ENCODE data around the gene SMAP1. TPM values are rescaled to one million over a fixed set of nuclear protein-coding genes. Genes with fewer than 3 reads are reported as not detected.

Gene SMAP1
- total and polyA plus RNA-seq, 2 experiments from 2014 or later: 18.4 to 20.1 TPM

GRCh38 chr6:70675822-70676221, 8.1 kb downstream of the SMAP1 start:
- H3K9ac ChIP-seq: no peak overlapping the region
- TF ChIP-seq EZH2phosphoT487 (IDR thresholded peaks at IDR 0.05; ENCODE audit: insufficient read depth, low read depth): no peak
- TF ChIP-seq EZH2 (IDR thresholded peaks at IDR 0.05; ENCODE audit: insufficient read depth, poor library complexity, severe bottlenecking): no peak
- no peak overlapping the region for H3K4me2 ChIP-seq (ENCODE audit: unreplicated experiment)
- H2AFZ ChIP-seq: no peak overlapping the region
- peaks cover 98% of the 10 kb centered on the region for H3K79me2 ChIP-seq (ENCODE audit: insufficient read depth)
- H3K9me3 ChIP-seq (ENCODE audit: low read depth): no peaks in the 10 kb centered on the region
- WGBS, 2 experiments (ENCODE audit: low coverage in 1 of 2, low lambda C conversion rate in 2 of 2, missing lambda C conversion rate in 2 of 2): 90 to 92% methylated on average over 3 of the region's 3 CpGs
- H3K36me3 ChIP-seq (ENCODE audit: low read depth): no peaks in the 10 kb centered on the region
- in situ Hi-C loops (cut with MboI): no loop called here
- no peaks in the 10 kb centered on the region for H3K9me2 ChIP-seq (ENCODE audit: insufficient read depth)
- no peaks in the 10 kb centered on the region for H3K27me3 ChIP-seq (replicated peaks; ENCODE audit: insufficient read depth)
- H3K27ac ChIP-seq: no peak overlapping the region
- H4K20me1 ChIP-seq (ENCODE audit: insufficient read depth): peaks cover 4% of the 10 kb centered on the region
- peaks cover 8% of the 10 kb centered on the region; the same call in 1 of the 2 replicates for H3K4me1 ChIP-seq (ENCODE audit: insufficient read depth)
- no peak overlapping the region for H3K4me3 ChIP-seq
- H3F3A ChIP-seq (ENCODE audit: insufficient read depth): no peaks in the 10 kb centered on the region
- DNase-seq: no peak

- Histone ChIP-seq H3K27me3 (replicated peaks; ENCODE audit: insufficient read depth) (no peaks in the 10 kb centered on the region), H3K27ac (no peak overlapping the region), H3K9ac (no peak overlapping the region), H3K4me3 (no peak overlapping the region), H3K79me2 (ENCODE audit: insufficient read depth) (peaks cover 98% of the 10 kb centered on the region), H3K36me3 (ENCODE audit: low read depth) (no peaks in the 10 kb centered on the region), H3K4me1 (ENCODE audit: insufficient read depth) (peaks cover 8% of the 10 kb centered on the region; the same call in 1 of the 2 replicates), H3K4me2 (ENCODE audit: unreplicated experiment) (no peak overlapping the region), H3K9me3 (ENCODE audit: low read depth) (no peaks in the 10 kb centered on the region), H2AFZ (no peak overlapping the region), H4K20me1 (ENCODE audit: insufficient read depth) (peaks cover 10% of the 10 kb centered on the region), H3F3A (ENCODE audit: insufficient read depth) (no peaks in the 10 kb centered on the region), H3K9me2 (ENCODE audit: insufficient read depth) (no peaks in the 10 kb centered on the region)
- in situ Hi-C loops (cut with MboI): no loop called here
- 93 to 100% methylated on average over 3 of the region's 3 CpGs for WGBS, 2 experiments (ENCODE audit: low coverage in 1 of 2, low lambda C conversion rate in 2 of 2, missing lambda C conversion rate in 2 of 2)
- TF ChIP-seq EZH2 (IDR thresholded peaks at IDR 0.05; ENCODE audit: insufficient read depth, poor library complexity, severe bottlenecking) (no peak), EZH2phosphoT487 (IDR thresholded peaks at IDR 0.05; ENCODE audit: insufficient read depth, low read depth) (no peak)
- no peak for DNase-seq
Observed at GRCh38 chr6:70676821-70677220, 9.1 kb downstream of the SMAP1 start.

DNA sequence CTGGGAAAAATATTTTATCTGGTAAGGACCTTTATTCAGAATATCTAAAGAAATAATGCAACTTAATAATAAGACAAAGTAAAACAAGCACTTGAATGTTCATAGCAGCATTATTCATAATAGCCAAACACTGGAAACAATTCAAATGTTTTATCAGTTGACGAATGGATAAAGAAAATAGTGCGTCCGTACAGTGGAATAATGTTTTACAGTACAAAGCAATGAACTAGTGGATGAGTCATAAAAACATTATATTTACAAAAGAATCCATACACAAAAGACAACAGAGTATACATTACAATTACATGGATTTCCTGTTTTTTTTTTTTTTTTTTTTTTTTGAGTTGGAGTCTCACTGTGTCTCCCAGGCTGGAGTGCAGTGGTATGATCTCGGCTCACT, 12.7 kb downstream of the SMAP1 start:
- no peak for DNase-seq
- peaks cover 94% of the 10 kb centered on the region for H3K79me2 ChIP-seq (ENCODE audit: insufficient read depth)
- H3K9ac ChIP-seq: no peak overlapping the region
- H3K9me3 ChIP-seq (ENCODE audit: low read depth): no peaks in the 10 kb centered on the region
- no peaks in the 10 kb centered on the region; the same call in 1 of the 2 replicates for H3F3A ChIP-seq (ENCODE audit: insufficient read depth)
- H4K20me1 ChIP-seq (ENCODE audit: insufficient read depth): peaks cover 6% of the 10 kb centered on the region; the same call in 1 of the 2 replicates
- no peaks in the 10 kb centered on the region for H3K36me3 ChIP-seq (ENCODE audit: low read depth)
- H3K4me1 ChIP-seq (ENCODE audit: insufficient read depth): no peaks in the 10 kb centered on the region
- no peaks in the 10 kb centered on the region for H3K9me2 ChIP-seq (ENCODE audit: insufficient read depth)
- H3K4me2 ChIP-seq (ENCODE audit: unreplicated experiment): no peak overlapping the region
- H3K27me3 ChIP-seq (replicated peaks; ENCODE audit: insufficient read depth): no peaks in the 10 kb centered on the region
- H3K4me3 ChIP-seq: no peak overlapping the region
- WGBS, 2 experiments (ENCODE audit: low coverage in 1 of 2, low lambda C conversion rate in 2 of 2, missing lambda C conversion rate in 2 of 2): 98 to 100% methylated on average over 4 of the region's 4 CpGs
- TF ChIP-seq EZH2phosphoT487 (IDR thresholded peaks at IDR 0.05; ENCODE audit: insufficient read depth, low read depth): no peak
- TF ChIP-seq EZH2 (IDR thresholded peaks at IDR 0.05; ENCODE audit: insufficient read depth, poor library complexity, severe bottlenecking): no peak
- no peak overlapping the region for H2AFZ ChIP-seq
- H3K27ac ChIP-seq: no peak overlapping the region
- in situ Hi-C loops (cut with MboI): loop anchor here (10.0 kb wide), 1 partner anchor 126 kb away; no protein-coding TSS in a partner anchor

DNA sequence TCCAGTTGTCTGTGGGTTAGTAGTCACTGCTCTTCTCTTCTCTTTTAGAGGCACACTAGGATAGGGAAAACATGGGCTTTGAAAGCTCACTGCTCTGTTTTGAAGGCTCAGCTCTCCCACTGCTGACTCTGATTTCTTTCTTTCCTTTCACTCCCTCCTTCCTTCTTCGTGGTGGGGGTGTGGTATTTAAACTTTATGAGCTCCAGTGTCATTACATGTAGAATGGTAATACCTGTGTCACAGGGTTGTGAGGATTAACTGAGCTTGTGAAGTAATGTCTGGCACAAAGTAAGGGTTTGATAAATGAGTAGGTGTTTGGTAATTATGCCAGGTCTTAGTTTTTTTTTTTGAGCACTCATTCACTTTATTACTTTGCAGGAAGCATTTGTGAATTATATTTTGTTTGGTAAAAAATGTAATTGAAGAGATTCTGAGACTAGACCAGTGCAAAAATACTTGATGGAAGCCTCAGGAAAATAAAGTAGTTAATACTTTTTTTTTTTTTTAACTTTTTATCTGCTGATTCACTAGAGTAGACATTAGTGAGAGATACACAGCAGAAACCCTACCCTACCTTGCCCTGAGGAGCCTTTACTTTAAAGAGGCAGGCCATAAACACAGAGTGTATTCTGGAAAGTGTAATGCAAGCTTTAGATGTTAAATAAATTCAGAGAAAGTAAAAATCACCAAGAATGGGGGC, 17.3 kb downstream of the SMAP1 start:
- H3K4me1 ChIP-seq (ENCODE audit: insufficient read depth): peaks cover 12% of the 10 kb centered on the region; the same call in 1 of the 2 replicates
- in situ Hi-C loops (cut with MboI): loop anchor here (10.0 kb wide), 1 partner anchor 130 kb away; no protein-coding TSS in a partner anchor
- no peak overlapping the region for H3K4me2 ChIP-seq (ENCODE audit: unreplicated experiment)
- no peak overlapping the region for H3K27ac ChIP-seq
- 0 to 7% methylated on average over 1 of the region's 1 CpG for WGBS, 2 experiments (ENCODE audit: low coverage in 1 of 2, low lambda C conversion rate in 2 of 2, missing lambda C conversion rate in 2 of 2)
- no peaks in the 10 kb centered on the region; the same call in 1 of the 2 replicates for H3F3A ChIP-seq (ENCODE audit: insufficient read depth)
- H3K9me3 ChIP-seq (ENCODE audit: low read depth): no peaks in the 10 kb centered on the region
- no peaks in the 10 kb centered on the region for H3K27me3 ChIP-seq (replicated peaks; ENCODE audit: insufficient read depth)
- no peak overlapping the region for H3K9ac ChIP-seq
- H2AFZ ChIP-seq: no peak overlapping the region
- DNase-seq: no peak
- H3K36me3 ChIP-seq (ENCODE audit: low read depth): no peaks in the 10 kb centered on the region
- H4K20me1 ChIP-seq (ENCODE audit: insufficient read depth): peaks cover 10% of the 10 kb centered on the region; the same call in 1 of the 2 replicates
- no peaks in the 10 kb centered on the region for H3K9me2 ChIP-seq (ENCODE audit: insufficient read depth)
- H3K79me2 ChIP-seq (ENCODE audit: insufficient read depth): peaks cover 92% of the 10 kb centered on the region
- TF ChIP-seq EZH2phosphoT487 (IDR thresholded peaks at IDR 0.05; ENCODE audit: insufficient read depth, low read depth): no peak
- no peak for TF ChIP-seq EZH2 (IDR thresholded peaks at IDR 0.05; ENCODE audit: insufficient read depth, poor library complexity, severe bottlenecking)
- no peak overlapping the region for H3K4me3 ChIP-seq

Data from GM23248 (cell line).